CD4-positive, alpha-beta T cell (primary cell): ENCODE results near the gene PIAS2. TPM values are rescaled to one million over a fixed set of nuclear protein-coding genes. Genes with fewer than 3 reads are reported as not detected.

ENCODE experiments used
- ATAC-seq: fragments of 200-7000 bp; cut with Tn5 transposase; one replicate; pipeline ENCODE4 v1.10.0; 2022; ENCODE audit warnings: mild to moderate bottlenecking; ENCODE audit not compliant: poor library complexity
- CTCF ChIA-PET: fragments of 350-600 bp; sonication (Branson Sonifier 250); formaldehyde crosslinking; loops from one replicate; lab custom pipeline; 2021; ENCODE audit warnings: antibody characterized with exemption, inconsistent platforms; lab: Charles Lee
- POLR2A ChIA-PET: fragments of 350-600 bp; sonication (Branson Sonifier 250); formaldehyde crosslinking; loops from one replicate; lab custom pipeline; 2021; ENCODE audit warnings: antibody characterized with exemption, inconsistent platforms; lab: Charles Lee
- DNase-seq, 14 experiments: peaks; one replicate each; pipeline ENCODE4 v3.0.0-alpha.2; 2013 to 2020; ENCODE audit warnings: mixed read lengths in 2 of 14
- H3K27ac ChIP-seq, 2 donors: one replicate each; pipeline versions ENCODE4 v1.5.1 to v1.7.0; 2013; ENCODE audit warnings: low read length in 2 of 2, low read depth in 1 of 2, mild to moderate bottlenecking in 1 of 2
- H3K27me3 ChIP-seq, 2 experiments: 1 replicate in 1 of 2; 2 replicates in 1 of 2; pipeline versions ENCODE4 v1.6.1 to v1.7.0; 2013; ENCODE audit warnings: low read length in 2 of 2, control low read depth in 1 of 2, mild to moderate bottlenecking in 1 of 2, moderate library complexity in 1 of 2; ENCODE audit not compliant: insufficient read depth in 2 of 2, control insufficient read depth in 1 of 2
- H3K36me3 ChIP-seq: one replicate; pipeline ENCODE4 v1.6.1; 2013; ENCODE audit warnings: low read length, control low read depth; ENCODE audit not compliant: insufficient read depth
- H3K4me1 ChIP-seq: one replicate; pipeline ENCODE4 v1.6.1; 2013; ENCODE audit warnings: low read length, control low read depth; ENCODE audit not compliant: insufficient read depth
- H3K4me3 ChIP-seq: one replicate; pipeline ENCODE4 v1.5.1; 2013; ENCODE audit warnings: mild to moderate bottlenecking, low read length, moderate library complexity
- H3K9me3 ChIP-seq, 2 experiments: 1 replicate in 1 of 2; 2 replicates in 1 of 2; pipeline versions ENCODE4 v1.6.1 to v1.7.0; 2013; ENCODE audit warnings: low read length in 2 of 2, mild to moderate bottlenecking in 2 of 2, control low read depth in 1 of 2, moderate library complexity in 1 of 2; ENCODE audit not compliant: control insufficient read depth in 1 of 2, insufficient read depth in 1 of 2
- H3K27ac Mint-ChIP-seq: one replicate; pipeline ENCODE4 v1.8.0; 2020; ENCODE audit warnings: mixed read lengths
- H3K27me3 Mint-ChIP-seq: one replicate; pipeline ENCODE4 v1.8.0; 2021; ENCODE audit warnings: mixed read lengths
- H3K36me3 Mint-ChIP-seq: one replicate; pipeline ENCODE4 v1.8.0; 2021; ENCODE audit warnings: low read depth, mixed read lengths
- H3K4me1 Mint-ChIP-seq: one replicate; pipeline ENCODE4 v1.8.0; 2021; ENCODE audit warnings: low read depth, mixed read lengths
- H3K4me3 Mint-ChIP-seq: one replicate; pipeline ENCODE4 v1.8.0; 2020; ENCODE audit warnings: mild to moderate bottlenecking, mixed read lengths
- H3K9me3 Mint-ChIP-seq: one replicate; pipeline ENCODE4 v1.8.0; 2020; ENCODE audit warnings: mixed read lengths
- CTCF ChIP-seq: fragments of 200-600 bp; IDR thresholded peaks from one replicate; pipeline ENCODE4 v1.8.0; 2022; ENCODE audit warnings: antibody characterized with exemption, mild to moderate bottlenecking
- intact Hi-C, 2 experiments: fragments of 100-400 bp; cut with DNase I in 1 of 2; cut with micrococcal nuclease in 1 of 2; formaldehyde crosslinking; loops; one replicate each; pipeline versions ENCODE4 v1.15.1 to v1.9.0; 2023 to 2025; cut with DNase I, micrococcal nuclease
- total RNA-seq, 174 experiments: library from RNA in 2 of 174; stranded (reverse) in 2 of 174; gene quantifications; one replicate each; pipeline ENCODE4 v1.2.3 and lab custom pipeline; 2021 to 2026

Gene PIAS2
- total RNA-seq, 2 experiments from 2014 or later, result 32.0 to 36.3 TPM

- intact Hi-C loops, result no loop called here
- Histone ChIP-seq H3K4me3 (no peak overlapping the region), H3K4me1 (no peaks in the 10 kb centered on the region), H3K27ac (no peak overlapping the region), H3K36me3 (no peaks in the 10 kb centered on the region), H3K27me3 (no peaks in the 10 kb centered on the region), H3K9me3 (no peaks in the 10 kb centered on the region)
- ATAC-seq, result no peak
- no peak for DNase-seq
- Mint-ChIP-seq H3K4me1 (no peaks in the 10 kb centered on the region), H3K9me3 (no peaks in the 10 kb centered on the region), H3K27ac (no peak overlapping the region), H3K27me3 (no peaks in the 10 kb centered on the region), H3K4me3 (no peak overlapping the region), H3K36me3 (peaks cover 6% of the 10 kb centered on the region)
- CTCF ChIA-PET, result interaction anchor here (1.1 kb wide), 1 partner anchor 9 kb away, joined by 4 read pairs; no protein-coding TSS in a partner anchor
- POLR2A ChIA-PET, result no interaction called here
- no peak for TF ChIP-seq CTCF
Measured at GRCh38 chr18:46814399-46814798, 102.9 kb downstream of the PIAS2 start.

- Mint-ChIP-seq H3K9me3 (no peaks in the 10 kb centered on the region), H3K27ac (no peak overlapping the region), H3K4me1 (no peaks in the 10 kb centered on the region), H3K4me3 (no peak overlapping the region), H3K27me3 (no peaks in the 10 kb centered on the region), H3K36me3 (no peaks in the 10 kb centered on the region)
- Histone ChIP-seq H3K9me3 (no peaks in the 10 kb centered on the region), H3K27me3 (no peaks in the 10 kb centered on the region), H3K27ac (no peak overlapping the region), H3K36me3 (no peaks in the 10 kb centered on the region), H3K4me1 (no peaks in the 10 kb centered on the region), H3K4me3 (no peak overlapping the region)
- CTCF ChIA-PET, result interaction anchor here (0.6 kb wide), 1 partner anchor 55 kb away, joined by 4 read pairs; no protein-coding TSS in a partner anchor
- no peak for DNase-seq
- intact Hi-C loops, result no loop called here
- TF ChIP-seq CTCF, result no peak
- POLR2A ChIA-PET, result no interaction called here
- ATAC-seq, result no peak
Measured at GRCh38 chr18:46812311-46812710, 105.0 kb downstream of the PIAS2 start.

GRCh38 chr18:46810481-46811000 is 106.8 kb downstream of the PIAS2 start:
- Histone ChIP-seq H3K4me1 (no peaks in the 10 kb centered on the region), H3K4me3 (no peak overlapping the region), H3K27me3 (no peaks in the 10 kb centered on the region), H3K27ac (no peak overlapping the region), H3K9me3 (no peaks in the 10 kb centered on the region), H3K36me3 (no peaks in the 10 kb centered on the region)
- POLR2A ChIA-PET, result no interaction called here
- DNase-seq (no peak), ATAC-seq (no peak)
- no peak overlapping the region for H3K27ac Mint-ChIP-seq
- H3K27me3 Mint-ChIP-seq, result no peaks in the 10 kb centered on the region
- H3K4me1 Mint-ChIP-seq, result no peaks in the 10 kb centered on the region
- no peak for TF ChIP-seq CTCF
- H3K36me3 Mint-ChIP-seq, result no peaks in the 10 kb centered on the region
- intact Hi-C loops, result no loop called here
- H3K4me3 Mint-ChIP-seq, result no peak overlapping the region
- CTCF ChIA-PET, result no interaction called here
- H3K9me3 Mint-ChIP-seq, result peaks cover 1% of the 10 kb centered on the region
